Hematopoietic multipotent progenitor cell treated with erythropoietin and hydrocortisone succinate and interleukin-3 and kit ligand, for 8 days (in vitro differentiated cells): Measurements from ENCODE around the gene EXOC1.
A peak's percentile ranks its signal among the peaks of the same experiment; 100 is the strongest.

Source experiments
- DNase-seq: peaks from one replicate; pipeline ENCODE4 v3.0.0-alpha.2; 2015

The EXOC1 gene

DNA sequence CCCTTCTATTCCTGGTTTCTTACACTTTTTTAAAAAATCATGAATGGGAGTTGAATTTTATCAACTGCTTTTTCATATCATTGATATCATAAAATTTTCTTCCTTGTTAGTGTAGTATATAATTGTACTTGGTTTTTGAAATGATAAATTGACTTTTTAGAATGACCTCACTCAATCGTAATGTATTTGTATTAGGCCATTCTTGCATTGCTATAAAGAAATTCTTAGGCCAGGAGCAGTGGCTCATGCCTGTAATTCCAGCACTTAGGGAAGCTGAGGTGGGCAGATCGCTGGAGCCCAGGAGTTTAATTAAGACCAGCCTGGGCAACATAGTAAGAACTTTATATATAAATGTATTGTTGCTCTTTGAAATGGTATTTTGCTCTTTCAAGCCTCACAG lies 6.3 kb downstream of the EXOC1 start:
- DNase-seq: no peak

DNA sequence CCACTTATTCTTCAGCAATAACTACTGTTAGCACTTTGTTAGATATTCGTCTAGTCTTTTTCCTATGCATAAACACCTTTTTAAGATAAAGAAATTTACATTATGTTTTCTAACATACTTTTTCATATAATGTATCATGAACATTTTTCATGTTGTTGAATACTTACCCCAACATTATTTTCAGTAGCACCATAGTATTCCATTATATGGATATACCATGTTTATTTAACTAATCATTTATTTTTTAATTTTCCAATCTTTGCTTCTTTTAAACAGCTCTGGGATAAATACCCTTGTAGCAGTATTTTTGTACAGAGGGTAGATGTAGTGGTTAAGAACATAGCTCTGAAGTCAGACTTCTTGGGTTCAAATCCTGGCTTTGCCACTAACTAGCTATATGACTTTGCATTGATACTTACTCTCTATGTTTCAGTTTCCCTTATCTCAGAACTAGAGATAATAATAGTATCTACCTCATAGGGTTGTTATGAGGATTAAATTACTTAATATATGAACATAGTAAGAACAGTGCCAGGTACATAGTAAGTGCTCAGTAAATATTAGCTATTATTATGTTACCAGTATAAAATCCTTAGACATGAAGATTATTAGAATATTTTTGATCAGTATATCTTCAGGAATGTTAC lies 11.3 kb downstream of the EXOC1 start:
- DNase-seq: no peak

DNA sequence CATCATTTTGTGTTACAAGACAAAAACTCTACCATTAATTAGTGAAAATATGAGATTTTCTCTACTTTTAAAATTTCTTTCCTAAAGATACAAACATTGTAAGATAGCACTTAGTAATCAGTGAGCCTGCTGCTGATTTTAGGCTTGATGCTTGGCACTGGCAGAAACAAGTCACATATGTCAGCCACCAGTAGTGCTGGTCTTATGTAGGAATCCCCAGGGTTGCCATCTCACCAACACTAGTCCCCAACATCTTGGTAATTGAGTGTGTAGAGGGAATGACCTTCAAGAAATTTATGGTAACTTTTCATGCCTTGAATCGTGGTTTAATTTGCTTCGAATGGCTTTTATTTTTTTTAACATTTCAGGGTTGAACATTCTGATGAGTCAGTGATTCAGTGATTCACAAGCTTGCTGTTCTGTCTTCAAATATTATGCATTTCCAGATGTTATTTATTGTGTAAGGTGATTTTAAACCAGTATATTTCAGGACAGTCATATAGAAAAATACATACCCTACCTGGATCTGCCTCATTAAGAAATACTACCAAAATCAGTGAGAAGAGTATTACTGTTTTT lies 11.9 kb downstream of the EXOC1 start:
- no peak for DNase-seq

- DNase-seq: peak; percentile 38
Observed at GRCh38 chr4:55866290-55866907, 13.0 kb downstream of the EXOC1 start.

- peak; percentile 80 for DNase-seq
Observed at GRCh38 chr4:55866973-55867574, 13.6 kb downstream of the EXOC1 start.

DNA sequence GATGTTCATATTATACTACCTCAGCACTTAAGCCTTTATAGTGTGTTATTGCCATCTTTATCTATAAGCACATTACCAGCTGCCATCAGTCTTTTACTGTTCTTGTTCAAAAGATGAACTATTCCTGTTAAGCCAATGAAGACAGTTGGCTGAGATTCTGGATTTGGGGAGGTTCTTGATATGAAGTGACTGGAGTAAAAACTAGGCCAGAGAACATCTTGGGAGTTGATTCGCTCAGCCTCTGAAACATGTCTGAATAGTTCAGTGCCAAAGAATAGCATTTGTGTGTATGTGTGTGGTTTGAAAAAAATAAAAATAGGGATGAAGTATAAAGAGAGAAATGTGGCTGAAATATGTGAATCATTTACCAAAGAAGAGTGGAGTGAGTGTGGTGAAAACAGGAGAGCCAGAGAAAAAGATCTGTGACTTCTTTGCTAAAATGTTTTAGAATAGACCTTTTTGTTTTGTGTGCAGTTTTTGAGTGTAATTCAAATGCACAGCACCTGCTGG lies 15.2 kb downstream of the EXOC1 start:
- no peak for DNase-seq

GRCh38 chr4:55871299-55871800 lies 17.9 kb downstream of the EXOC1 start:
- DNase-seq: no peak

DNA sequence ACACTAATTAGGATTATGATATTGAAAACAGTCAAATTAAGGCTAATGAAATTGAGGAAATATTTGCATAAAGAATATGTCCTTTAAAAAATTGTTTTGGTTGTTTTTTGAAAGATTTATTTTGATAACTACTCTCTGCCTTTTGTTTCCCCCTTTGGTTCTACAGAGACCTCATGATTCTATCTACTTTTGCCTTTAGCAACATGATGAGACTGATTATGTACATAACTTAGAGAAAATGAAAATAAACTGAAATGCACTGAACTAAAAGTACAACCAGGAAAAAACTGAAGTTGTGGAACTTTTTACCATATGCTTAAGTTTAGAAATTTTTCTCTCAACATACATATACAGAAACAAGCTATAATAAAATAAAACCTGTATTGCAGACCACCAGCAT lies 21.4 kb downstream of the EXOC1 start:
- DNase-seq: no peak

DNA sequence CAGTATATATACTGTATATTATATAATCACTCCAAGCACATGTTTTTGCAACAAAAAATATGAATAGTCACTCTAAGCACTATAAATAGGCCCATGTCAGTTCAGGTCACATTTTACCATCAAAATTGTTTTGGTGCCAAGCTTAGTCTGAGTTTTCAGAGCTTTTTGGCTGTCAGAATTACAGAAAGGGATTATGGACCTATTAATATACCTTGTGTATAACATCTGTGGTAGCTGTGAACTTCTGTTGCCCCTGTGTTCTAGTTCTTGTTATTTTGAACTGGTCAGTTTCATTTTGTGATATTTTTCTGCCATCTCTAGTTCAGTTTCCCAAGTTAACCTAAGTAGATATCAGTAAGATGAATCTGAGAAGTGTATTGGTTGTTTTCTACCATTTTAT lies 22.9 kb downstream of the EXOC1 start:
- no peak for DNase-seq

DNA sequence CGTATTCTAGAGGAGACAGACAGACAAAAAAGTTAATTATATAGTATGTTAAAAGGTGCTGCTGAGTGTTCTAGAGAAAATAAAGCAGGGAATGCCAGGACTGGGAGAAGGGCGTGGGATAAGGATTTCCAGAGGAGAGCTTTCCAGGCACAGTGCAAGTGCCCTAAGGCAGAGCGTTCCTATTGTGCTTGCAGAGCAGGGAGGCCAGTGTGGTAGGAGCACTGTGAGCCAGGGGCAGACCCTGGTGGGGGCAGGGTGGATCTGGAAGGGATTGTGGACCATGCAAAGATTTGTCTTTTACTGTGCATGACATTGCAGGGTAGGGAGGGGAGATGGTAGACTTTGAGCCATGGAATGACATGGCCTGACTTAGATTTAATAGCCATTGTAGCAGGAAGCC lies 25.8 kb downstream of the EXOC1 start:
- DNase-seq: no peak

DNA sequence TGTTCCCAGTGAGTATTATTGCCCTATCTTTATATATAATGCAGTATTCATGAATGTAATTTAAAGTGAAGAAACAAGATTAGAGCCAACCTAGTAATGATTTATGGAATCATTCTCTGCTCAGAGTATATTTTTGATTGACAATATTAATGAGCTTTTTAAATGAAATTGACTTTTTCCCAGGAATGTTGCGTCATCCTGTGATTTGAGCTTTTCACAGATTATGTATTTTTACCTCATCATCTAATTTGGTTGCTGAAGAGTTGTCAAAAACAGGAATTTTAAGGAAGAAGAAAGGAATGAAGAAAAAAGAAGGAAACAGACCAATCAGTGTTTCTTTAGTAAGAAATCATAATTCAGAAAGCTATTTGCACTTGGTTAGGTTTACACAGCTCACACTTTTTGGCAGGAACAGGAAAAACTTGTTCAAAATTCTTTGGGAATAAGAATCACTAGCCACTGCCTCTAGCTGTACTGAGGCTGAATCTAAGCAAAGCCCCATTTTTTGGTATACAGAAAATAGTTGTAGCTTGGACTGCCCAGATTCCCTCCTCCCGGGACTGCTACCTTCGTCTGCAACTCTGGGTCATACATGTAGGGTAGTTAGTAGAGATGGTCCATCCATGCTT lies 27.3 kb downstream of the EXOC1 start:
- DNase-seq: no peak

GRCh38 chr4:55884093-55884850 lies 30.8 kb downstream of the EXOC1 start:
- DNase-seq: no peak

- DNase-seq: peak; percentile 19
Observed at GRCh38 chr4:55884851-55885219, 31.4 kb downstream of the EXOC1 start.

GRCh38 chr4:55887594-55887993 lies 34.1 kb downstream of the EXOC1 start:
- DNase-seq: no peak

DNA sequence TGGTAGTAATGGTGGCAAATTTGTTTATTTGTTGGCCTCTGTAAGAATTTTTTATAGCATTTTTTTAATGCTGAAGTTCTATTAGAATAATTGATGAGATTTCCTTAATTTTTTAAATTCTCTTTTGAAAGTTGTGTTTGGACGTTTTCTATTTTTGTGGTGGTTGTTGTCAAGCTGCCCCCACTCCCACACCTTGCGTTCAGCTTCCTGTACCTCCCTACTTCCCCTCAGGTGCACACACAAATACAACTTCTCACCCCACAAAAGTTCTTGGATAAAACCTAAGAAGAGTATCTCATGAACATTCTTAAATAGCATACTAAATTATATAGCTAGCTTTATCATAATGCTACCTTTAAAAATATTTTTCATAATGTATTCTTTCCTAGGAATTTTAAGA lies 38.7 kb downstream of the EXOC1 start:
- no peak for DNase-seq

GRCh38 chr4:55896622-55897021 lies 43.2 kb downstream of the EXOC1 start:
- no peak for DNase-seq

GRCh38 chr4:55902677-55903076 lies 49.2 kb downstream of the EXOC1 start:
- no peak for DNase-seq

- peak; percentile 43 for DNase-seq
Observed at GRCh38 chr4:55903577-55903976, 50.1 kb downstream of the EXOC1 start.

DNA sequence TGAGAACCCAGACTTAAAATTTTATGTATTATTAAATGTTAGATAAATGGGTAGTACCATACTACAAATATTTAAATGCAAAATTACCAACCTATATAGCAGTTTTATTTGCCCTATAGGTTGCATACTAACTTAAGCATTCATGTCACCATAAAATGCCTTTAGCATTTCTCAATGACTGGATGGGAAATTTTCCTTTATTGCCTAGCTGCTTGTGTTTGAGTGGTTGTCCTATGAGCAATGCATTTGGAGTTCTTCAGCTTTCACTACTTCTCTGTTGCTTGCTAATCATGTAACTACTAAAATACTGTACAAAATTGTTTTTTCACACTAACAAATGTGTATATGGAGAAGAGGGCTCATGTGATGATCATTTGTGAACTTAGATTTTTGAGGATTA lies 51.1 kb downstream of the EXOC1 start:
- no peak for DNase-seq

GRCh38 chr4:55906323-55906722 lies 52.9 kb downstream of the EXOC1 start:
- DNase-seq: no peak

DNA sequence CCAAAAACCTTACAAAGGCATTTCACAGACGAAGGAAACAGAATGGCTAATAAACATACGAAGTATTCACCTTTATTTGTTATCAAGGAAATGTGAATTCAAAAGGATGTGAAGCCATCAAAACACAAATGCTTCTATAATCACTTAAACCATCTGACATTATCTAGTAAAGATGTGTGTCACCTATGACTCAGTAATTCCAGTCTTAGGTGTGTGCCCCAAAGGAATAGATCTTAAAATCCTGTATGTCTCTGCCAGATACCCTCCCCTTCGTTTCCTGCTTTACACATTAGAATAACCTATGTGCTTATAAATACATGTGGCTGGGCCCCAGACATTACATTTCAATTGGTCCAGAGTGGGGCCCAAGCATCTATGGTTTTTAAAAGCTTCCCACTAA lies 53.5 kb downstream of the EXOC1 start:
- DNase-seq: no peak

- no peak for DNase-seq
Observed at GRCh38 chr4:55907469-55907868, 54.0 kb downstream of the EXOC1 start.

- DNase-seq: no peak
Observed at GRCh38 chr4:55910140-55910539, 56.7 kb downstream of the EXOC1 start.
